ENCODE measurements around the gene AP2A1.

The AP2A1 gene

GRCh38 chr19:49824662-49825061 is 57.9 kb downstream of the AP2A1 start:
- H2BK15ac ChIP-seq (replicated peaks; ENCODE audit: low read depth): no peak overlapping the region
- no peaks in the 10 kb centered on the region for H3K4me1 ChIP-seq (ENCODE audit: control insufficient read depth, low read depth, low read length)
- H3K56ac ChIP-seq (ENCODE audit: low read length): no peak overlapping the region
- H3K4me2 ChIP-seq (ENCODE audit: low read length): no peak overlapping the region
- no peak overlapping the region for H3K4ac ChIP-seq (ENCODE audit: low read depth, low read length)
- H3K23ac ChIP-seq (ENCODE audit: low read length): no peak overlapping the region
- H3K79me1 ChIP-seq (ENCODE audit: low read length): peaks cover 14% of the 10 kb centered on the region
- H3K79me2 ChIP-seq (ENCODE audit: control insufficient read depth, insufficient read depth, low read length): peaks cover 3% of the 10 kb centered on the region
- H3K27ac ChIP-seq (ENCODE audit: low read depth, low read length): no peak overlapping the region
- no peaks in the 10 kb centered on the region for H3K27me3 ChIP-seq (ENCODE audit: insufficient read depth, low read length, poor library complexity)
- WGBS (ENCODE audit: extremely low coverage, insufficient coverage, low lambda C conversion rate): no CpG with 5 or more reads among the region's 6 CpGs
- H3K9ac ChIP-seq (ENCODE audit: low read length): no peak overlapping the region
- no peak overlapping the region for H4K8ac ChIP-seq (ENCODE audit: low read depth, low read length)
- H3K4me3 ChIP-seq (ENCODE audit: low read length): no peak overlapping the region
- no peak overlapping the region for H2BK5ac ChIP-seq (ENCODE audit: low read length)
- H3K36me3 ChIP-seq (ENCODE audit: control insufficient read depth, insufficient read depth, low read length): peaks cover 2% of the 10 kb centered on the region
- DNase-seq: no peak
- H2BK120ac ChIP-seq (ENCODE audit: low read depth, low read length): no peak overlapping the region
- H3K18ac ChIP-seq (ENCODE audit: low read length): no peak overlapping the region
- H4K5ac ChIP-seq (ENCODE audit: low read length): no peak overlapping the region
- no peak overlapping the region for H2AK5ac ChIP-seq (ENCODE audit: low read length)

GRCh38 chr19:49827034-49827433 is 60.2 kb downstream of the AP2A1 start:
- no peaks in the 10 kb centered on the region for H3K4me1 ChIP-seq (ENCODE audit: control insufficient read depth, low read depth, low read length)
- no peak overlapping the region for H3K27ac ChIP-seq (ENCODE audit: low read depth, low read length)
- H3K4me3 ChIP-seq (ENCODE audit: low read length): no peak overlapping the region
- no CpG with 5 or more reads among the region's 14 CpGs for WGBS (ENCODE audit: extremely low coverage, insufficient coverage, low lambda C conversion rate)
- H3K23ac ChIP-seq (ENCODE audit: low read length): no peak overlapping the region
- no peak overlapping the region for H3K9ac ChIP-seq (ENCODE audit: low read length)
- no peak overlapping the region for H2AK5ac ChIP-seq (ENCODE audit: low read length)
- no peak overlapping the region for H3K18ac ChIP-seq (ENCODE audit: low read length)
- no peak overlapping the region for H2BK5ac ChIP-seq (ENCODE audit: low read length)
- peaks cover 3% of the 10 kb centered on the region for H3K79me2 ChIP-seq (ENCODE audit: control insufficient read depth, insufficient read depth, low read length)
- H2BK15ac ChIP-seq (replicated peaks; ENCODE audit: low read depth): no peak overlapping the region
- H3K4ac ChIP-seq (ENCODE audit: low read depth, low read length): no peak overlapping the region
- H3K27me3 ChIP-seq (ENCODE audit: insufficient read depth, low read length, poor library complexity): no peaks in the 10 kb centered on the region
- H3K36me3 ChIP-seq (ENCODE audit: control insufficient read depth, insufficient read depth, low read length): peaks cover 2% of the 10 kb centered on the region
- no peak overlapping the region for H2BK120ac ChIP-seq (ENCODE audit: low read depth, low read length)
- no peak overlapping the region for H3K56ac ChIP-seq (ENCODE audit: low read length)
- peaks cover 11% of the 10 kb centered on the region for H3K79me1 ChIP-seq (ENCODE audit: low read length)
- H3K4me2 ChIP-seq (ENCODE audit: low read length): no peak overlapping the region
- DNase-seq: no peak
- H4K5ac ChIP-seq (ENCODE audit: low read length): no peak overlapping the region
- H4K8ac ChIP-seq (ENCODE audit: low read depth, low read length): no peak overlapping the region

GRCh38 chr19:49829200-49829599 is 62.4 kb downstream of the AP2A1 start:
- no peak for DNase-seq
- Histone ChIP-seq H3K4ac (ENCODE audit: low read depth, low read length) (no peak overlapping the region), H3K27me3 (ENCODE audit: insufficient read depth, low read length, poor library complexity) (no peaks in the 10 kb centered on the region), H3K4me3 (ENCODE audit: low read length) (no peak overlapping the region), H2BK15ac (replicated peaks; ENCODE audit: low read depth) (no peak overlapping the region), H4K5ac (ENCODE audit: low read length) (no peak overlapping the region), H3K79me1 (ENCODE audit: low read length) (peaks cover 5% of the 10 kb centered on the region), H3K56ac (ENCODE audit: low read length) (no peak overlapping the region), H3K79me2 (ENCODE audit: control insufficient read depth, insufficient read depth, low read length) (no peaks in the 10 kb centered on the region), H4K8ac (ENCODE audit: low read depth, low read length) (no peak overlapping the region), H3K9ac (ENCODE audit: low read length) (no peak overlapping the region), H3K4me2 (ENCODE audit: low read length) (no peak overlapping the region), H3K18ac (ENCODE audit: low read length) (no peak overlapping the region), H3K27ac (ENCODE audit: low read depth, low read length) (no peak overlapping the region), H3K4me1 (ENCODE audit: control insufficient read depth, low read depth, low read length) (no peaks in the 10 kb centered on the region), H2BK5ac (ENCODE audit: low read length) (no peak overlapping the region), H3K23ac (ENCODE audit: low read length) (no peak overlapping the region), H3K36me3 (ENCODE audit: control insufficient read depth, insufficient read depth, low read length) (peaks cover 1% of the 10 kb centered on the region), H2AK5ac (ENCODE audit: low read length) (no peak overlapping the region), H2BK120ac (ENCODE audit: low read depth, low read length) (no peak overlapping the region)
- whole genome bisulfite sequencing (ENCODE audit: extremely low coverage, insufficient coverage, low lambda C conversion rate): no CpG with 5 or more reads among the region's 8 CpGs

- no peak for DNase-seq
- Histone ChIP-seq H2AK5ac (ENCODE audit: low read length) (no peak overlapping the region), H2BK15ac (replicated peaks; ENCODE audit: low read depth) (no peak overlapping the region), H3K18ac (ENCODE audit: low read length) (no peak overlapping the region), H3K4me2 (ENCODE audit: low read length) (no peak overlapping the region), H3K9ac (ENCODE audit: low read length) (no peak overlapping the region), H3K56ac (ENCODE audit: low read length) (no peak overlapping the region), H3K23ac (ENCODE audit: low read length) (no peak overlapping the region), H2BK5ac (ENCODE audit: low read length) (no peak overlapping the region), H2BK120ac (ENCODE audit: low read depth, low read length) (no peak overlapping the region), H3K4me3 (ENCODE audit: low read length) (no peak overlapping the region), H3K36me3 (ENCODE audit: control insufficient read depth, insufficient read depth, low read length) (peaks cover 1% of the 10 kb centered on the region), H4K5ac (ENCODE audit: low read length) (no peak overlapping the region), H3K4me1 (ENCODE audit: control insufficient read depth, low read depth, low read length) (no peaks in the 10 kb centered on the region), H3K4ac (ENCODE audit: low read depth, low read length) (no peak overlapping the region), H4K8ac (ENCODE audit: low read depth, low read length) (no peak overlapping the region), H3K27ac (ENCODE audit: low read depth, low read length) (no peak overlapping the region), H3K27me3 (ENCODE audit: insufficient read depth, low read length, poor library complexity) (no peaks in the 10 kb centered on the region), H3K79me1 (ENCODE audit: low read length) (peaks cover 5% of the 10 kb centered on the region), H3K79me2 (ENCODE audit: control insufficient read depth, insufficient read depth, low read length) (no peaks in the 10 kb centered on the region)
- no CpG with 5 or more reads among the region's 18 CpGs for WGBS (ENCODE audit: extremely low coverage, insufficient coverage, low lambda C conversion rate)
Observed at GRCh38 chr19:49829721-49830120, 62.9 kb downstream of the AP2A1 start.

GRCh38 chr19:49830766-49831165 is 64.0 kb downstream of the AP2A1 start:
- Histone ChIP-seq H3K4me2 (ENCODE audit: low read length) (no peak overlapping the region), H4K5ac (ENCODE audit: low read length) (no peak overlapping the region), H3K4me3 (ENCODE audit: low read length) (no peak overlapping the region), H2BK15ac (replicated peaks; ENCODE audit: low read depth) (no peak overlapping the region), H3K56ac (ENCODE audit: low read length) (no peak overlapping the region), H3K4ac (ENCODE audit: low read depth, low read length) (no peak overlapping the region), H2AK5ac (ENCODE audit: low read length) (no peak overlapping the region), H3K79me2 (ENCODE audit: control insufficient read depth, insufficient read depth, low read length) (no peaks in the 10 kb centered on the region), H3K23ac (ENCODE audit: low read length) (no peak overlapping the region), H3K36me3 (ENCODE audit: control insufficient read depth, insufficient read depth, low read length) (peaks cover 1% of the 10 kb centered on the region), H3K4me1 (ENCODE audit: control insufficient read depth, low read depth, low read length) (no peaks in the 10 kb centered on the region), H3K79me1 (ENCODE audit: low read length) (peaks cover 5% of the 10 kb centered on the region), H3K27ac (ENCODE audit: low read depth, low read length) (no peak overlapping the region), H2BK5ac (ENCODE audit: low read length) (no peak overlapping the region), H3K9ac (ENCODE audit: low read length) (no peak overlapping the region), H2BK120ac (ENCODE audit: low read depth, low read length) (no peak overlapping the region), H3K27me3 (ENCODE audit: insufficient read depth, low read length, poor library complexity) (no peaks in the 10 kb centered on the region), H3K18ac (ENCODE audit: low read length) (no peak overlapping the region), H4K8ac (ENCODE audit: low read depth, low read length) (no peak overlapping the region)
- no peak for DNase-seq
- WGBS (ENCODE audit: extremely low coverage, insufficient coverage, low lambda C conversion rate): no CpG with 5 or more reads among the region's 12 CpGs

GRCh38 chr19:49831592-49831991 is 64.8 kb downstream of the AP2A1 start:
- no peaks in the 10 kb centered on the region for H3K27me3 ChIP-seq (ENCODE audit: insufficient read depth, low read length, poor library complexity)

More at GRCh38 chr19:49831592-49831991, 64.8 kb downstream of the AP2A1 start:
- Histone ChIP-seq H3K56ac (ENCODE audit: low read length) (no peak overlapping the region), H3K4me2 (ENCODE audit: low read length) (no peak overlapping the region), H3K79me2 (ENCODE audit: control insufficient read depth, insufficient read depth, low read length) (no peaks in the 10 kb centered on the region), H3K4me3 (ENCODE audit: low read length) (no peak overlapping the region), H3K79me1 (ENCODE audit: low read length) (peaks cover 3% of the 10 kb centered on the region), H3K27ac (ENCODE audit: low read depth, low read length) (no peak overlapping the region), H3K18ac (ENCODE audit: low read length) (no peak overlapping the region), H3K36me3 (ENCODE audit: control insufficient read depth, insufficient read depth, low read length) (peaks cover 1% of the 10 kb centered on the region), H2BK120ac (ENCODE audit: low read depth, low read length) (no peak overlapping the region), H2AK5ac (ENCODE audit: low read length) (no peak overlapping the region), H3K23ac (ENCODE audit: low read length) (no peak overlapping the region), H2BK15ac (replicated peaks; ENCODE audit: low read depth) (no peak overlapping the region), H4K5ac (ENCODE audit: low read length) (no peak overlapping the region), H2BK5ac (ENCODE audit: low read length) (no peak overlapping the region), H4K8ac (ENCODE audit: low read depth, low read length) (no peak overlapping the region), H3K9ac (ENCODE audit: low read length) (no peak overlapping the region), H3K4me1 (ENCODE audit: control insufficient read depth, low read depth, low read length) (no peaks in the 10 kb centered on the region), H3K4ac (ENCODE audit: low read depth, low read length) (no peak overlapping the region)
- no peak for DNase-seq
- WGBS (ENCODE audit: extremely low coverage, insufficient coverage, low lambda C conversion rate): no CpG with 5 or more reads among the region's 8 CpGs
